ENCODE data around the gene DNAI2.

GRCh38 chr17:74249590-74250270 is 24.3 kb upstream of the DNAI2 start:
- TF ChIP-seq ZFP30 (CRISPR knock-in tag; IDR thresholded peaks at IDR 0.05) (no peak), PATZ1 (CRISPR knock-in tag; IDR thresholded peaks at IDR 0.05; ENCODE audit: borderline replicate concordance) (no peak), ARNTL (CRISPR knock-in tag; IDR thresholded peaks at IDR 0.05; ENCODE audit: borderline replicate concordance, low read depth) (no peak), TSHZ2 (CRISPR knock-in tag; IDR thresholded peaks at IDR 0.05) (no peak), POU6F1 (CRISPR knock-in tag; IDR thresholded peaks at IDR 0.05; ENCODE audit: borderline replicate concordance, low read depth) (no peak), ZFP3 (CRISPR knock-in tag; IDR thresholded peaks at IDR 0.05) (no peak)

Data from SK-N-SH treated with all-trans-retinoic acid at 6 μM for 48 hours (cell line).